ENCODE results near the gene FAM13B. TPM values are rescaled to one million over a fixed set of nuclear protein-coding genes. Genes with fewer than 3 reads are reported as not detected.

FAM13B gene
- total and polyA plus RNA-seq, 9 of the 15 experiments (the other 6 are each of a cell fraction or from before 2014, with no cell fraction given): 2.3 to 21.6 (median 14.1) TPM

- TF ChIP-seq MTA1 (IDR thresholded peaks at IDR 0.05; ENCODE audit: borderline replicate concordance) (no peak), SFPQ (IDR thresholded peaks at IDR 0.05; ENCODE audit: low read depth, low read length) (no peak), CHCHD3 (CRISPR knock-in tag; IDR thresholded peaks at IDR 0.05) (no peak), PML (IDR thresholded peaks at IDR 0.05; ENCODE audit: low read length) (no peak), CBX3 (IDR thresholded peaks at IDR 0.05; ENCODE audit: borderline replicate concordance in 1 of 2, low read length in 2 of 2) (no peak), SRSF9 (IDR thresholded peaks at IDR 0.05; ENCODE audit: borderline replicate concordance, low read depth, low read length) (no peak), ZNF197 (CRISPR knock-in tag; IDR thresholded peaks at IDR 0.05; ENCODE audit: low read depth) (no peak), CHD1 (IDR thresholded peaks at IDR 0.05; ENCODE audit: low read length) (no peak), CREM (IDR thresholded peaks at IDR 0.05; ENCODE audit: low read depth) (no peak), ZKSCAN8 (CRISPR knock-in tag; IDR thresholded peaks at IDR 0.05) (no peak), MBD2 (IDR thresholded peaks at IDR 0.05; ENCODE audit: borderline replicate concordance, low read depth) (no peak), RBM22 (IDR thresholded peaks at IDR 0.05; ENCODE audit: low read depth, low read length, poor library complexity, severe bottlenecking) (no peak), SPI1 (IDR thresholded peaks at IDR 0.05; ENCODE audit: borderline replicate concordance, low read depth, low read length) (peak; percentile 49; the same call in 1 of the 2 replicates), SAP30 (IDR thresholded peaks at IDR 0.05; ENCODE audit: borderline replicate concordance, insufficient read depth, low read depth, low read length, poor library complexity, severe bottlenecking) (no peak), MLLT1 (IDR thresholded peaks at IDR 0.05) (no peak), KAT7 (CRISPR knock-in tag; IDR thresholded peaks at IDR 0.05; ENCODE audit: borderline replicate concordance) (no peak), ELK1 (CRISPR knock-in tag; IDR thresholded peaks at IDR 0.05) (no peak)
- TF ChIP-seq, protein P1, sequence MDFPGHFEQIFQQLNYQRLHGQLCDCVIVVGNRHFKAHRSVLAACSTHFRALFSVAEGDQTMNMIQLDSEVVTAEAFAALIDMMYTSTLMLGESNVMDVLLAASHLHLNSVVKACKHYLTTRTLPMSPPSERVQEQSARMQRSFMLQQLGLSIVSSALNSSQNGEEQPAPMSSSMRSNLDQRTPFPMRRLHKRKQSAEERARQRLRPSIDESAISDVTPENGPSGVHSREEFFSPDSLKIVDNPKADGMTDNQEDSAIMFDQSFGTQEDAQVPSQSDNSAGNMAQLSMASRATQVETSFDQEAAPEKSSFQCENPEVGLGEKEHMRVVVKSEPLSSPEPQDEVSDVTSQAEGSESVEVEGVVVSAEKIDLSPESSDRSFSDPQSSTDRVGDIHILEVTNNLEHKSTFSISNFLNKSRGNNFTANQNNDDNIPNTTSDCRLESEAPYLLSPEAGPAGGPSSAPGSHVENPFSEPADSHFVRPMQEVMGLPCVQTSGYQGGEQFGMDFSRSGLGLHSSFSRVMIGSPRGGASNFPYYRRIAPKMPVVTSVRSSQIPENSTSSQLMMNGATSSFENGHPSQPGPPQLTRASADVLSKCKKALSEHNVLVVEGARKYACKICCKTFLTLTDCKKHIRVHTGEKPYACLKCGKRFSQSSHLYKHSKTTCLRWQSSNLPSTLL (IDR thresholded peaks at IDR 0.05): no peak
- TF ChIP-seq, protein P2, sequence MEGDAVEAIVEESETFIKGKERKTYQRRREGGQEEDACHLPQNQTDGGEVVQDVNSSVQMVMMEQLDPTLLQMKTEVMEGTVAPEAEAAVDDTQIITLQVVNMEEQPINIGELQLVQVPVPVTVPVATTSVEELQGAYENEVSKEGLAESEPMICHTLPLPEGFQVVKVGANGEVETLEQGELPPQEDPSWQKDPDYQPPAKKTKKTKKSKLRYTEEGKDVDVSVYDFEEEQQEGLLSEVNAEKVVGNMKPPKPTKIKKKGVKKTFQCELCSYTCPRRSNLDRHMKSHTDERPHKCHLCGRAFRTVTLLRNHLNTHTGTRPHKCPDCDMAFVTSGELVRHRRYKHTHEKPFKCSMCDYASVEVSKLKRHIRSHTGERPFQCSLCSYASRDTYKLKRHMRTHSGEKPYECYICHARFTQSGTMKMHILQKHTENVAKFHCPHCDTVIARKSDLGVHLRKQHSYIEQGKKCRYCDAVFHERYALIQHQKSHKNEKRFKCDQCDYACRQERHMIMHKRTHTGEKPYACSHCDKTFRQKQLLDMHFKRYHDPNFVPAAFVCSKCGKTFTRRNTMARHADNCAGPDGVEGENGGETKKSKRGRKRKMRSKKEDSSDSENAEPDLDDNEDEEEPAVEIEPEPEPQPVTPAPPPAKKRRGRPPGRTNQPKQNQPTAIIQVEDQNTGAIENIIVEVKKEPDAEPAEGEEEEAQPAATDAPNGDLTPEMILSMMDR (IDR thresholded peaks at IDR 0.05 in 2 of 3, conservative IDR thresholded peaks at IDR 0.05 in 1 of 3; ENCODE audit: insufficient read depth in 2 of 3, low read depth in 1 of 3, low read length in 3 of 3): peak; percentile 79 to 93 (median 80)
Measured at GRCh38 chr5:138077064-138077696, 44.3 kb upstream of the FAM13B start (continued).
